CD4-positive, alpha-beta T cell treated with Interferon alpha-2 for 1 hour (primary cell): ENCODE results near the gene LMAN2.
A peak's percentile ranks its signal among the peaks of the same experiment; 100 is the strongest.
"Not testable (repeated sequence)": the region's sequence is repeated elsewhere in the genome, so short reads cannot be mapped to it uniquely, and the experiment has no call there.

Experiments
- DNase-seq, 2 donors: peaks; one replicate each; pipeline ENCODE4 v3.0.0-alpha.2; 2020 to 2022

The LMAN2 gene

DNA sequence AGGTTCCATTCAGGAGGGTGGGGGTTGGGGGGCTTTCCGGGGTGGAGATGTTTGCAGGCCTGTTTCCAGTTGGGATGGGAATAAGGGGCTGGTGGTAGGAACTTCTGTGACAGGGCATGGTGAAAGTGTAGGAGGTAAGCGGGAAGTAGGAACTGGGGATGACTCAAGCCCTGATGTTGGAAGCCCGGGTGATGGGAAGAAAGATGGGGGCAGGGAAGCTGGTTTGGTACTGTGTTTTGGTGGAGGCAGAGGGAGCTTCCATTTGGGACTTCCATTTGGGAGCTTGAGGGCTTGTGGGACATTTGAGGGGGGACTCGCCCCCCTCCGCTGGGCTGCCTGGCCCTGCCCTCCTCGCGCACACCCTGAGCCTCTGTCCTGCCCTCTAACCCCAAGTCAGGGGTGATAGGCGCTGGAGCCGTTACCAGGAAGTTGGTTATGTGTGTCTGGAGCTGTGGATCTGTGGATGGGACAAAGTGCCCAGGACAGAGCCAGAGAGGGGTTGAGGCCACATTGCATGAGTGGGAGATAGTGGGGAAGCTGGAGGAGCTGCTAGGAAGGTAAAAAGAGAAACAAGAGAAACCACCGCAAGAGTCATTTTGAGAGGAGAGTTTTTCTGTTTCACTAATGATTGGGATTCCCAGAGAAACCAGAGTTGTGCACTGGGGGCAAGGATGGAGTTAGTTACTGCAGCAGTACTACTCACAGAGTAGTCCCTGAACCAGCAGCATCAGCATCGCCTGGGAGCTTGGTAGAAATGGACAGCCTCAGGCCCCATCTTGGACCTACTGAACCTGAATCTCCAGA, 12.9 kb upstream of the LMAN2 start:
- DNase-seq = no peak

DNA sequence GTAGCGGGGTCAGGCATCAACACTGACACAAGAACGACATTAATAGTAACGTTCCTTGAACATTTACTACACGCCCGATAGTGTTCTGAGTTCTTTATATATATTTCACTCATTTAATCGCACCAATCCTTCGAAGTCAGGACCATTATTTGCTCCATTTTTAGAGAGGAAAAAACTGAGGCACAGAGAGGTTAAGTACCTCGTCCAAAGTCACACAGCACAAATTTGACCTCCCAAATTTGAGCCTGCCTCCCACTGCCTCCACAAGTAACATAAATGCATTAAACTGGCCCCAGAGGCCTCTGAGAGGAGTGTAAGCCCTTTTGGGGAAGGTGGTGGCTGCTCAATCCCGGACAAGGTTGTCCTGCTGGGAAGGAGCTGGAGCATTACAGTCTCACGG, 12.1 kb upstream of the LMAN2 start:
- no peak for DNase-seq

DNA sequence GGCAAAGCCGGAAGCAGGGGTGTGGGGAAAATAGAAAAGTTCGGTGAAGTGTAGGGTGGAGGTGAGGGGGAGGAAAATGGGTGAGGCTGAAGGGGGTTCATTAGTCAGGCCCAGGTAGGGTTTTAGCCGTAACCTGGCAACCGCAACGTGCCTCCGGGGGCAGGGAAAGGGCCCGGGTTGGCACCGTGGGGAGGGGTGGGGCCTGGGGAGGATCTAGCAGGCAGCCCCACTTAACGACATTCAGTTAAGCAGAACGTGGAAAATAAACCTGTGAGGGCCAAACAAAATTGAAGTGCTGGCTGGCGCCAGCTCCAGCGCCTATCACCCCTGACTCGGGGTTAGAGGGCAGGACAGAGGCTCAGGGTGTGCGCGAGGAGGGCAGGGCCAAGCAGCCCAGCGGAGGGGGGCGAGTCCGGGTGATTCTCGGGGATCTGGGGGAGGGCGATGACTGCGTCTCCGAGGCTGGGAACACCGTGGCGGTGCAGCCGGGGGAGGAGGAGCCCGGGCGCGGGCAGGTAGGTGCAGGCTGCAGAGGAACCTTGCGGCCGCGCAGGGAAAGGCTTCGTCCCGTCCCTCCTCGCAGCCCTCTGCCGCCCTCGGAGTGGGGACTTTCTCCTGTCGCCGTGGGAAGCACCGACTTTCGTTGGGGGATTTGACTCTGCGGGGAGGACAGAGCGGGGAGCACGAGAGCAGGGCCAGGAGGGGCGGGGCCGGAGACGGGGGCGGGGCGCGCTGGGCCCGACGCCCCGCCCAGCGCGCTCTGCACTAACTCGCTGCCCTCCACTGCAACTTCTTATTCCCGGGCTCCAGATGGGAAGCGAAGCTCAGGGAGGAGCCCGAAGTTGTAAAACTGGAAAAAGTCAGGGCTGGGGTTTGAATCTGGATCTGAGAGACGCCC, 11.4 kb upstream of the LMAN2 start:
- DNase-seq = peak; percentile 64 to 82

DNA sequence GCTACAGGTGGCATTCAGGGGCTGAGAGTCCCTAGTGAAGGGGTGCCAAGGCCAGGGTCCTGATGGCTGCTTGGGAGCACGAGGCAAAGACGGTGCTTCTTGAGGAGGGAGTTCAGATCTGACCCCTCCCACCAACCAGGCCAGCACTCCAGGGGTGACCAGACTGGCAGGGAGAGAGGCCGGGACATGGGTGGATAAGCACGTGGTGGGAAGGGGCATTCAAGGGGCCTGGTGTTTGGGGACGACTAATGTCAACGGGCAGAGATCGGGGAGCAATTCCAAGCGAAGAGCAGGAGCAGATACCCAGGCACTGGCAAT, 10.8 kb upstream of the LMAN2 start:
- no peak for DNase-seq

DNA sequence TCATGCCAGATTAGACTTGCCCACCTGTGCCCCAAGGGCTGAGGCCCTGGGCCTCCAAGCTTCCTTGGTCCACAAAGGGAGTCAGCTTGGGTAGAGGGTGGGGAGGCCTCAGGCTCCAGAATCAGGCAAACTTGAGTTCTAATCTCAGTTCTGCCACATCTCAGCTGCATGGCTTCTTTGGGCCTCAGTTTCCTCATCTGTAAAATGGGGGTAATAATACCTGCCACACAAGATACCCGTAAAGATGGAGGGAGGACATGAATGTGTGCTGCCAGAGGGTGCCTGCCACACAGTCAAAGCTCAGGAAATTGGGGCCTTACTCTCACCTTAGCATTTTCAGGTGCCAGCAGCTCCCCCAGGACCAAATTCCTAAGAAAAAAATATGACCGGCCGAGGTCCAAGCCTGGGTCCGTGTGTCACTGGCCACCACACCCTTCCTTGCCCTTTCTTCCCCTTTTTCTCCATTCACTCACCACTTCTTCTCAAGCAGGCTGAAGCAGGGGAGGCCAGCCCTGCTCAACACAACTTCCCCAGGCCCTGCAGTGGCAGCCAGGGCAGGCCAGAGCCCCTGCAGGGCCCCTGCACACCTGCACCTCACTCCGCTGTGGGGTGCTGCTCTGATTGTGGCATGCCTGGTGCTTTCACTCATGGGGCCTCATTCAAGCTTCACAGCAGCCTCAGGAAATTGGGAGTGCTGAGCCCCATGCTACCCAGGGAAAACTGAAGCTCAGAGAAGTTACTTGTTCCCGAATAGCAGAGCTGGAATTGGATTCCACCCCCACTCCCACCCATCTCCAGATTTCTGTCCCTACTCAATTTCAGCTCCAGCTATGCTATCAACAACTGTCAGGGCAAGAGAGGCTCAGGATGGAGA, 10.2 kb upstream of the LMAN2 start:
- peak in 1 of 2 donors; percentile 33 for DNase-seq

DNA sequence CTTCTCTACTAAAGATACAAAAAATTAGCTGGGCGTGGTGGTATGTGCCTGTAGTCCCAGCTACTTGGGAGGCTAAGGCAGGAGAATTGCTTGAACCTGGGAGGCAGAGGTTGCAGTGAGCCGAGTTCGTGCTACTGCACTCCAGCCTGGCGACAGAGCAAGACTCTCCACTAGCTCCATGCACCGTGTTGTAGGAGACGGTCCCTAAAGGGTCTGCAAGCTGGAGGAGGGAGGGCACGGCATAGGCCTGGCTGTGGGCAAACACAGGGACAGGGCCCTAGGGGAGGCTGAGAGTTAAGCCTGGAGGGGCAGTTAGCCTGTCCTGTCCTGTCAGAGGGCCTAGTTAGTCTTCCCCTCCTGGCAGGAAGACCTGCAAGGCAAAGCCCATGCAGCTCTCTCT, 9.3 kb upstream of the LMAN2 start:
- DNase-seq = not testable (repeated sequence)

DNA sequence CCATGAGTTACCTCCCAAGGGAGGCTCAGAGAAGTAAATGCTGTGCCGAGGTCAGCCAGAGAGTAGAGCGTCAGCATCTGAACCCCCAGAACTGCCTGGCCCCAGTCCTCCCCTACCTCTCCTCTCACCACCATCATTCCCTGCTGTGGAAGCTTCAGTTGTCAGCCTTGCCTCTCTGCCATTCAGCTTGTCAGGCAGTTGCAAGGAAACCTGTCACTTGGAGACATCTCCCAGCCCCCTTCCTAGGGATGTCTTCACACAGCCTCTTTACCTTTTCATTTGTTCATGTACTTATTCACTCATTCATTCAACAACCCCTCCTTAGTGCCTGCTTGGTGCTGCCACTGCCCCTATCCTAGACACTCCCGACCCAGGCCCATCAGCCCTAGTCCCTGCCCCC, 8.4 kb upstream of the LMAN2 start:
- no peak for DNase-seq

DNA sequence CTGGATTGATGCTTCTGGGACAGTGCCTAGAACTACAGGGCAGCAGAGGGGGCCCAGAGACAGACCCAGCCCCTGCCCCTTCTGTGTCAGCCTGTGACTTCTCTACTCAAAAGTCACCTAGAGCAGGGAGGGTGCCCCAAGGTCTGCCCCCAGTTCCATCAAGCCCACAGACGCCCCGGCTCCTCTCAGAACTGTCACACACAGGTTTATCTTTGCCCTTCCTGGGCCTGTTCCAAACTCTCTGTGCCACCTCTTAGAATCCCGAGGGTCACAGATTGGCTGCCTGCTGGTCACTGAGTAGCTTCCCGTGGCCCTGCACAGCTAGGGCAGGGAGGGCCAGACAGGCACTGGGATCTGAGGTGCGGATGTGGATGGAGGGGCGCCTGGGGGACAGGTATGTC, 8.0 kb upstream of the LMAN2 start:
- no peak for DNase-seq

DNA sequence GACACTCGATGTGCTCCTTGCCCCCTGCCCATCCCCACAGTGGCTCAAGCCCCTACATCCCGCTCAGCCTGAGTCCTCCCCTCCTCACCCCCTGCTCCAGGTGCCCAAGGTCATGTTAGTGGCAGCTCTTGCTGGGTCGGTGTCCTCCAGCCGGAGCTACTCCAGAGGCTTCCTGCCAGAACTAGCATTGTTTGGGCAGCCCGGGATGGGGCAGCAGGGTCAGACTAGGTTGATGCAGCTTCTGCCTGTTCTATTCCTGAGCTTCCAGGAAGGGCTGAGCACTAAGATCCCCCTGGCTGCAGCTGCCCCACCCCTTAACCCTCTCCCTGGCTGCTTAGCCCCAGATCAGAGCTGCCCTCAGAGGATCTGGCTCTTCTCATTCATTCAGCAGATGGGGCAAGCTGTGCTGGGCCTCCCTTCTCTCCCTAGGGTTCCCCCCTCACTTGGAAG, 6.9 kb upstream of the LMAN2 start:
- DNase-seq = no peak

DNA sequence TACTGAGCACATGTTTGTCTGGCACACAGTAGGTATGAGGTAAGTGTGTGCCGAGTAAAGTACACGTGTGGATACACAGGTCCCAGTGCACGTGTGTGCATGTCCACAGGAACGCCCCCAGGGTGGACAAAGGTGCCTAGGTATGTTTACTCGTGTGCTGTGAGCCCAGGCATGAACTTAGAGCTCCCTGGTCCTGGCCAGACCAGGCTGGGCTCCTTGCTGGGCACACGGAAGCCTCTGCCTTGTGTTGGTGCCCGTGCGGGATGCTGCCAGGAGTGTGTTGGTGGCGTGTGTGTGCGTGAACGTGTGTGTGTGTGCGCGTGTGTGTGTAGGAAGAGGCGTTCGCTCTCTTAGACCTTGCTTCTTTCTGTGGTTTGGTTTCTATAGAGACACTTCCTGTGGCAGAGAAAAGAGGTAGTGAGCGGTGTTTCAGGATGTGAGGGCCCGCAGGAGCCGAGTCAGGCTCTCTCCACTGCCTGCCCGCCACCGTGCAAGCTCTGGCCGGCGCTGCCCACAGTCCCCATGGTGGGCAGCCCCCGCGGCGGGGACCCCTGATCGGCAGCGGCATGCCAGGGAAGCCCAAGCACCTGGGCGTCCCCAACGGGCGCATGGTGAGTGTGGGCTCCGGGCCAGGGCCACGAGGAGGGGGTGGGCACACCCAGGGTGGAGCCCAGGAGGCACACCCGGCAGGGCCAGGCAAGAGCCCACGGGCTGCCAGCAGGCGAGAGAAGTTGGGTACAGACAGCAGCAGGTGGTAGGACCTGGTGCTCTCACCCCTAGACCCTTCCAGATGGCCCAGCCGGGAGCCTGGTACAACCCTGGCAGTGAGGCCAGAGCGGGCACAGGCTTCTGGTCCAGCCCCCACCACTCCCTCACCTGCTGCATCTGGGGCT, 6.2 kb upstream of the LMAN2 start, which contains the start of gene RGS14:
Gene RGS14, plus strand, starts transcription at position 466 of the 893 bp plus-strand sequence. Its CDS starts 101 bp downstream, at position 567.
- peak; percentile 81 to 87 for DNase-seq

DNA sequence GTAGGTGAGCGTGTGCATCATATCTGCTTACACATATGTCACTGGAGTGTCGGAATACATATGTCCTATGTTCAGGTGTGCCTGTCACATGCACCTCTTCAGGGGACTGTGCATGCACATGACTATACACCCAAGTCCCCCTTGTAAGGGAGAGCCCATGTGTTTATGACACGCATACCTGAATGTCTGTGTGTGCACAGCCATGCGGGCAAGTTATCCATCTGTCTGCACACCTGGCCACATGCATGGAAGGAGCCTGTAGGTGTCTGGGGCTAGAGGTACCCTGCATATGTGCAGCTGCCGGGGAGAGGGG, 5.6 kb upstream of the LMAN2 start:
- DNase-seq = no peak

DNA sequence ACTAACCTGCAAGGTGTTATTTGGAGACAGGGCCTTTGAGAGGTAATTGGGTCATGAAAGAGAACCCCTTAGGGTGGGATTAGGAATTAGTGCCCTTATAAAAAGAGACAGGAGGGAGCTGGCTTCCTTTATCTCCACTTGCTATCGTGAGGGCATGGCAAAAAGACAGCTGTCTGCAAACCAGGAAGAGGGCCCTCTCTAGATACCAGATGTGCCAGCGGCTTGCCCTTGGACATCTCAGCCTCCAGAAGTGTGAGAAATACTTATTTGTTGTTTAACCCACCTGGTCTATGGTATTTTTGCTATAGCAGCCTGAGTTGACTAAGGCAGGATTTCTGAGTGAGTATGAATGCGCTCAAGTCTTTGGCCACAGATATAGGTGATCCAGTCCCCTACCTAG, 5.3 kb upstream of the LMAN2 start:
- no peak for DNase-seq

DNA sequence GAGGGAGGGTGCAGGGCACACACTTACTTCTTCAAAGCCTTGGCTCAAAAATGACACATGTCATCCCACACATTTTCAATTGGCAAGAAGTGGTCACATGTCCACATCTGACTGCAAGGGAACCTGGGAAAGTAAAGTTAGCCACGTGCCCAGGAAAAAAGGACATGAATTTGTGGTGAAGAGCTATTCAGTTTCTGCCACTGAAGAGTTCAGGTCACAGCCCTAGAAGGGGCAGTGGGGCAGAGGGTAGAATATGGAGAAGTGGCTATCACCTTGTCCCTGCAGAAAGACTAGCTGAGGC, 4.3 kb upstream of the LMAN2 start:
- DNase-seq = no peak

DNA sequence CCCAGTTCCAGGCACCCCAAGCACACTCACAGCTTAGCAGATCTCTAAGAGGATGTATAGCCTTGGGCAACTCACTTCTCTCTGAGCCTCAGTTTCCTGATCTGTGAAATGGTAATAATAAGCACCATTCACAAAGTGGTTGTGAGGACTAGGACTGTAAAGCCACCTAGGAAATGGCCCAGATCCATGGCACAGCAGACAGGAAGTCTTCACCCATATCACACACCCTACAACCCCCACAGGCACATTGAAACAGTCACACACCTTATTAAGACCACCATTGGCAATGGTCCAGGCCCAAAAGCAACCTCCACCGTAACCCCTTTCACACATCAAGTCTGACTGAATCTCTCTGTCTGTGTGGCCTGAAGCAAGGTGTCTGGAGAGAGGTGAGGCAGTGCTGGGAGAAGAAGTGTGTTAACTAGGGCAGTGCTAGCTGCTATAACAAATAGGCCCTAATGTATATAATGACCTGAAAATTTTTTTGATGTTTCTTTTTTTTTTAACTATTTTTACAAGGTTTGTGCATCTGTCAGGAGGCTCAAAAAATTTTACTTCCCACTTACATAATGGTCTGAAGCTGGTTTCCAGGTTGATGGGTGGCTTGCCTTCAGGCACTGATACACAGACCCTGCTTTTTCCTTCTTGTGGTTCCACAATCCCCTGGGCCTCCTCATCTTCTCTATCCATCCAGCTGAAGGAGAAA, 3.8 kb upstream of the LMAN2 start:
- no peak for DNase-seq

DNA sequence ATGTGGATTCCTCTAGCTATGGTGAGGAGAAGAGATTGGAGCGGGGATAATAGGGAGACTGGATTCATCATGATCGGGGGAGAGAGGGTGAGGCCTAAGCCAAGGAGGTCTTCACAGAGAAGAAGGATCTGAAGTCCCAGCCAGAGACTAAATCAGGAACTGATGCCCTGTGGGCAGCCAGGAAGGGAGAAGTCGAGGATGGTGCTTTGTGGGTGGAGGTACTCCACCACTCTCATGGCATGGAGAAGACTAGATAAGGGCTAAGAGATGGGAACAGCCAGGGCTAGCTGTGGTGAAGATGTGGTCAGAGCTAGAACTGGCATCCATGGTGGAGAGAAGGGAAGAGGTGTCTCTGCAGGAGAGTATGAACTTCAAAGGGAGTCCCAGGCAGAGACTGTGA, 3.2 kb upstream of the LMAN2 start:
- DNase-seq = no peak

DNA sequence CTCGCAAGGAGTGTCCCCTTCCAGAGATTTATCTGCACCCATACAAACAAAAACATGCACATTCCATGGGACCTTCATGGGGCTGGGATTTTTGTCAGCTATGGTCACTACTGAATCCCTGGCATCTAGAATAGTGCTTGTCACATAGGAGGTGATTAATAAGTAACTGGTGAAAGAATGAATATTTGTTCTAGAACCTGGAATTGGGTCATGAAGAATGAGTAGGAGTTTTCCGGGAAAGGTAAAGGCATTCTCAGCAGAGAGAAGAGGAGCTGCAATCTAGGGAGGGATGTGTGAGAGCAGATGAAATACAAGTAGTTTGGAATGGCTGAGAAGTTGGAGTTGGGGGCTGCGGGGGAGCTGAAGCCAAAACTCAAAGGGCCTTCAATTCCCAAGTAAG, 2.8 kb upstream of the LMAN2 start:
- DNase-seq = no peak

DNA sequence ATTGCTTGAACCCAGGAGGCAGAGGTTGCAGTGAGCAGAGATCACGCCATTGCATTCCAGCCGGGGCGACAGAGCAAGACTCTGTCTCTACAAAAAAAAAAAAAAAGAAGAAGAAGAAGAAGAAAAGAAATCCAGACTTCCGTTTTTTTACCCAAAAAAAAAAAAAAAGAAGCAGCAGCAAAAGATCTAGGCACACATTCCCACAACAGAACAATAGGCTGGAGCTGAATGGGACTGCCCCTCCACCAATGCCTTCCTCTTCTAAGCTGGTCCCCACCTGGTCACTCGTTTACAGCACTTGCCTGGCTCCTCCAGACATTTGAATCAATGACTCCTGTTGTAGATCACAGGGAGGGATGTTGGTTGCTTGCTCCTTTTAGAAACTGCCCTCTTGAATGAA, 1.6 kb upstream of the LMAN2 start:
- no peak for DNase-seq

DNA sequence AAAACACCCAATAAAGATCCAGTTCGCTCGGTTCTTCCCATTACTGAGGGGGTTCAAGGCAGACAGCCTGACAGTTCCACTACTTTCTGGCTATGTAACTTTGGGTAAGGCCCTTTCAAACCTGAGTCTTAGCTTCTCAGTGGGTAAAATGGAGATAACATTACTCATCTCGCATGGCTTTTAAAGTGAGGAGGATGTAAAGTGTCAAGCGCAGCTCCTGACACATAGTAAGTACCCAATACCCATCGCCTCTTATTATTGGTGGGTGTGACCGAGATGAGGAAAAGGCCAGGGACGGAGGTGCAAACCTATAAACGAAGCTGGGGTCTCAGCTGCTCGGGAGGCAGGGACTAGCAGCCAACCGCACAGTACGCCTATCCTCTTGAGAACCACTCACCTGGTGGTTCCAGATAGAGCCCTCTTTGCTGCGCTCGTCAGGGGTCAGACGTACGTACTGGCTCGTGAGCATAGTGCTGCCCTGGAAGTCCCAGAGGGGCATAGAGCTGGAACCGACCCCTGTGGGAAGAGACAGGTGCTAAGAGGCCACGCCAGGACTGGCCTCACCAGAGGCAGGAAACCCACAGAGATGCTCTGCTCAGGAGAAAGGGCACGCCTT, 584 bp downstream of the LMAN2 start:
- no peak for DNase-seq

DNA sequence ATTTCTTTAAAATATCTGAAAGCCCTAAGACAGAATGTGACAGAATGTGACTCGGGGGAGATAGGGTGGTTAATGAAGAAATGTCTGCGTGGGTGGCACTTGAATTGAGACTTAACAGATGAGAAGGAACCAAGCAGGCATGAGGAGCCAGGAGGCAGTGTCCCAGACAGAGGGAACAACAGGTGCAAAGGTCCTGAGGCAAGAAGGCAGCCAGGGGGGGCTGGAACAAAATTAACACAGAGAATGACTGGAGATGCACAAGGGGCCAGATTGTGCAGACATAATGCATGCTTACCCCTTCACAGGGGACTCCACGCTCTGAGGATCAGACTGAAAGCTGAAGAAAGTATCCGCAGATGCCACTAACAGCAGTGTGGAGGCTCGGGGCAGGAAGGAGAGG, 1.7 kb downstream of the LMAN2 start:
- DNase-seq = no peak

DNA sequence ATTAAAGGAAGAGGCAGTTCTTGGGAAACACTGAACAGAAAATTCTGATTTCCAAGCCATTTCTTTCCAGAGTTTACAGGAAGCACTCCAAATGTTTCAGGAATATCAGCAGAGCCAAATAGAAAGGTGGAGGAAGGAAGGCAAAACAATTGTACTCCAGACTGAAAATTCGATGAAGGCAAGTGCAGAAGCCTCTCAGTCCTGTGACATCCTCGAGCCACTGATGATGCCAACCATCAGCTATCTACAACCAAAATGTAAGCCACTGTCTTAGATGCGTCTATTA, 2.2 kb downstream of the LMAN2 start:
- no peak for DNase-seq

DNA sequence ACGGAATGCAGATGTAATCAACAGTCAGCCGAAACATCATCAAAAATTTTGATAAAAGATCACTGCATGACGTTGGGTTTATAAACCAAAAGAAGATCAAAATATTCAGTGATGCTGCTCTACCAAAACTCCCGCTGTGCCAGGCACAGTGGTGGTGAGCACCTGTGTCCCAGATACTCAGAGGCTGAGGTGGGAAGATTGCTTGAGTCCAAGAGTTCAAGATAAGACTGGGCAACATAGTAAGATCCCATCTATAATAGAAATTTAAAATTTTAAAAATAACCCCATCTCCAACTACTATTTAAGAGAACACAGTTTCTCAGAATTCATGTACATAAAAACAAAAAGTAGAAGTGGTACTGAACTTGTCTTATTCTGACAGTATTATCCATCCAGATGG, 3.8 kb downstream of the LMAN2 start:
- no peak for DNase-seq

DNA sequence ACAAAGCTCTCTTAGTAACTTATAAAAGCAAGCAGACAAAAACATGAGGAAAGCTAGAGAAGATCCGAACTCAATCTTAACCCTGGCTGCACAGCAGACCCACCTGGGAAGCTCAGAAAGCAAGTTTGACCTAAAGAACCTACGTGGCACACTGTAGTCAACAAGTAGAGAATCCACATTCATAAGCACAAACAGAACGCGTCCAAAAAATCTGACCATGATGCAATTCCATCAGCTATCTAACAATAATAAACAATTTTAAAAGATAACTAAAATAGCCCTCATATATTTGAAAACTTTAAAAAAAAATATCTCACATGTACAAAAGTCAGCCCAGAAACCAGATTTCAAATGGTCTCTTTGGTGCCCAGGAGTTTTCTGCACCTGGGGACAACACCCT, 4.6 kb downstream of the LMAN2 start:
- DNase-seq = no peak
